OCI-LY3 (cell line): ENCODE measurements around the gene CHURC1.

Source experiments
- EZH2phosphoT487 ChIP-seq: fragments of 200-600 bp; shearing (Covaris generic); IDR thresholded peaks from 2 replicates; pipeline ENCODE4 v1.6.1; 2018; ENCODE audit warnings: antibody characterized with exemption, mixed run types, low read depth
- TF ChIP-seq, protein P1 (sequence below): fragments of 200-600, 300-600 bp; sonication (generic); IDR thresholded peaks from 2 replicates; pipeline ENCODE4 v1.5.1; 2014; ENCODE audit warnings: antibody characterized with exemption, low read length, low read depth

DNA sequence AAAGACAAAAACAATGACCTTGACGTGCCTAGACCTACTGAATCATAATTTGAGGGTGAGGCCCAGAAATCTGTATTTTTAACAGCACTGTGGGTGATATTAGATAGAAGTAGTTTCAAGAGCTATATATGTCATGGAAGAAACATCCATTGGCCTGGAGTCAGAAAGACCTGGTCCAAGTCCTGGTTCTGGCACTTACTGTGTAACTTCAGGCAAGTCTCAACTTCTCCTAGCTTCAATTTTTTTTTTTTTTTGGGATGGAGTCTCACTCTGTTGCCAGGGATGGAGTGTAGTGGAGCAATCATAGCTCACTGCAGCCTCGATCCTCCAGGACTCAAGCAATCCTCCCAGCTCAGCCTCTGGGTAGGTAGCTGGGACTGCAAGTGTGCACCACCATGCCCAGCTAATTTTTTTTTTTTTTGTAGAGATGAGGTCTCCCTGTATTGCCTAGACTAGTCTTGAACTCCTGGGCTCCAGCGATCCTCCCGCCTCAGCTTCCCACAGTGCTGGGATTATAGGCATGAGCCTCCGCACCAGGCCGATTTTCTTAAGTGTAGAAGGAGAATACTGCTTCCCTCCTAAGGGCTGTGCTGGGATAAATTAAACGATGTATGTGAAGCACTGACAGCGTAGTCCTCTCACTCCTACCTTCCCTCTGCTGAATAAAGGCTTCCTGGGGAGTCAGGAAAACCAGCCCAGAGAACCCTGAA, 42.6 kb downstream of the CHURC1 start:
- TF ChIP-seq, protein P1, sequence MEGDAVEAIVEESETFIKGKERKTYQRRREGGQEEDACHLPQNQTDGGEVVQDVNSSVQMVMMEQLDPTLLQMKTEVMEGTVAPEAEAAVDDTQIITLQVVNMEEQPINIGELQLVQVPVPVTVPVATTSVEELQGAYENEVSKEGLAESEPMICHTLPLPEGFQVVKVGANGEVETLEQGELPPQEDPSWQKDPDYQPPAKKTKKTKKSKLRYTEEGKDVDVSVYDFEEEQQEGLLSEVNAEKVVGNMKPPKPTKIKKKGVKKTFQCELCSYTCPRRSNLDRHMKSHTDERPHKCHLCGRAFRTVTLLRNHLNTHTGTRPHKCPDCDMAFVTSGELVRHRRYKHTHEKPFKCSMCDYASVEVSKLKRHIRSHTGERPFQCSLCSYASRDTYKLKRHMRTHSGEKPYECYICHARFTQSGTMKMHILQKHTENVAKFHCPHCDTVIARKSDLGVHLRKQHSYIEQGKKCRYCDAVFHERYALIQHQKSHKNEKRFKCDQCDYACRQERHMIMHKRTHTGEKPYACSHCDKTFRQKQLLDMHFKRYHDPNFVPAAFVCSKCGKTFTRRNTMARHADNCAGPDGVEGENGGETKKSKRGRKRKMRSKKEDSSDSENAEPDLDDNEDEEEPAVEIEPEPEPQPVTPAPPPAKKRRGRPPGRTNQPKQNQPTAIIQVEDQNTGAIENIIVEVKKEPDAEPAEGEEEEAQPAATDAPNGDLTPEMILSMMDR = no peak
- TF ChIP-seq EZH2phosphoT487 = no peak
